CD4-positive, alpha-beta T cell (primary cell): ENCODE results near the gene RBP7. TPM values are rescaled to one million over a fixed set of nuclear protein-coding genes. Genes with fewer than 3 reads are reported as not detected.
"Not testable (repeated sequence)": the region's sequence is repeated elsewhere in the genome, so short reads cannot be mapped to it uniquely, and the experiment has no call there.

Experiments used
- ATAC-seq: fragments of 200-7000 bp; cut with Tn5 transposase; one replicate; pipeline ENCODE4 v1.10.0; 2022; ENCODE audit warnings: mild to moderate bottlenecking; ENCODE audit not compliant: poor library complexity
- CTCF ChIA-PET: fragments of 350-600 bp; sonication (Branson Sonifier 250); formaldehyde crosslinking; loops from one replicate; lab custom pipeline; 2021; ENCODE audit warnings: antibody characterized with exemption, inconsistent platforms; lab: Charles Lee
- POLR2A ChIA-PET: fragments of 350-600 bp; sonication (Branson Sonifier 250); formaldehyde crosslinking; loops from one replicate; lab custom pipeline; 2021; ENCODE audit warnings: antibody characterized with exemption, inconsistent platforms; lab: Charles Lee
- DNase-seq, 14 experiments: peaks; one replicate each; pipeline ENCODE4 v3.0.0-alpha.2; 2013 to 2020; ENCODE audit warnings: mixed read lengths in 2 of 14
- H3K27ac ChIP-seq, 2 donors: one replicate each; pipeline versions ENCODE4 v1.5.1 to v1.7.0; 2013; ENCODE audit warnings: low read length in 2 of 2, low read depth in 1 of 2, mild to moderate bottlenecking in 1 of 2
- H3K27me3 ChIP-seq, 2 experiments: 1 replicate in 1 of 2; 2 replicates in 1 of 2; pipeline versions ENCODE4 v1.6.1 to v1.7.0; 2013; ENCODE audit warnings: low read length in 2 of 2, control low read depth in 1 of 2, mild to moderate bottlenecking in 1 of 2, moderate library complexity in 1 of 2; ENCODE audit not compliant: insufficient read depth in 2 of 2, control insufficient read depth in 1 of 2
- H3K36me3 ChIP-seq: one replicate; pipeline ENCODE4 v1.6.1; 2013; ENCODE audit warnings: low read length, control low read depth; ENCODE audit not compliant: insufficient read depth
- H3K4me1 ChIP-seq: one replicate; pipeline ENCODE4 v1.6.1; 2013; ENCODE audit warnings: low read length, control low read depth; ENCODE audit not compliant: insufficient read depth
- H3K4me3 ChIP-seq: one replicate; pipeline ENCODE4 v1.5.1; 2013; ENCODE audit warnings: mild to moderate bottlenecking, low read length, moderate library complexity
- H3K9me3 ChIP-seq, 2 experiments: 1 replicate in 1 of 2; 2 replicates in 1 of 2; pipeline versions ENCODE4 v1.6.1 to v1.7.0; 2013; ENCODE audit warnings: low read length in 2 of 2, mild to moderate bottlenecking in 2 of 2, control low read depth in 1 of 2, moderate library complexity in 1 of 2; ENCODE audit not compliant: control insufficient read depth in 1 of 2, insufficient read depth in 1 of 2
- H3K27ac Mint-ChIP-seq: one replicate; pipeline ENCODE4 v1.8.0; 2020; ENCODE audit warnings: mixed read lengths
- H3K27me3 Mint-ChIP-seq: one replicate; pipeline ENCODE4 v1.8.0; 2021; ENCODE audit warnings: mixed read lengths
- H3K36me3 Mint-ChIP-seq: one replicate; pipeline ENCODE4 v1.8.0; 2021; ENCODE audit warnings: low read depth, mixed read lengths
- H3K4me1 Mint-ChIP-seq: one replicate; pipeline ENCODE4 v1.8.0; 2021; ENCODE audit warnings: low read depth, mixed read lengths
- H3K4me3 Mint-ChIP-seq: one replicate; pipeline ENCODE4 v1.8.0; 2020; ENCODE audit warnings: mild to moderate bottlenecking, mixed read lengths
- H3K9me3 Mint-ChIP-seq: one replicate; pipeline ENCODE4 v1.8.0; 2020; ENCODE audit warnings: mixed read lengths
- intact Hi-C, 2 experiments: fragments of 100-400 bp; cut with DNase I in 1 of 2; cut with micrococcal nuclease in 1 of 2; formaldehyde crosslinking; loops; one replicate each; pipeline versions ENCODE4 v1.15.1 to v1.9.0; 2023 to 2025; cut with DNase I, micrococcal nuclease
- total RNA-seq, 174 experiments: library from RNA in 2 of 174; stranded (reverse) in 2 of 174; gene quantifications; one replicate each; pipeline ENCODE4 v1.2.3 and lab custom pipeline; 2021 to 2026
- TF ChIP-seq, protein P1 (sequence below): fragments of 200-600 bp; IDR thresholded peaks from one replicate; pipeline ENCODE4 v1.8.0; 2022; ENCODE audit warnings: antibody characterized with exemption, mild to moderate bottlenecking

RBP7 gene
- total RNA-seq, 2 experiments from 2014 or later, result 0.70 TPM; not detected in 1

DNA sequence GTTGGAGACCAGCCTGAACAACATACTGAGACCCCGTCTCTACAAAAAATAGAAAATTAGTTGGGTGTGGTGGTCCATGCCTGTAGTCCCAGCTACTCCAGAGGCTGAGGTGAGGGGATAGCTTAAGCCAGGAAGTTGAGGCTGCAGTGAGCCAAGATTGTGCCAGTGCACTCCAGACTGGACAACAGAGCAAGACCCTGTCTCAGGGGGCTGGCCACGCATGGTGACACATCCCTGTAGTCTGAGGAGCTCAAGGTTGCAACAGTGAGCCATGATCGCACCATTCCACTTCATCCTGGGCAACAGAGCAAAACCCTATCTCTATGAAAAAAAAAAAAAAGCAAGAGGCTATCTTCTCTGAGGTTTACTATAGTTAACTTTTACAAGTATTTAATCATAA is 23.1 kb downstream of the RBP7 start:
- H3K4me1 ChIP-seq, result no peaks in the 10 kb centered on the region
- H3K9me3 ChIP-seq, result no peaks in the 10 kb centered on the region
- no peak for ATAC-seq
- DNase-seq, result no peak
- Mint-ChIP-seq H3K9me3 (no peaks in the 10 kb centered on the region), H3K27ac (no peak overlapping the region), H3K27me3 (no peaks in the 10 kb centered on the region), H3K4me1 (no peaks in the 10 kb centered on the region), H3K4me3 (no peak overlapping the region), H3K36me3 (no peaks in the 10 kb centered on the region)
- H3K27ac ChIP-seq, result no peak overlapping the region
- intact Hi-C loops, result no loop called here
- H3K36me3 ChIP-seq, result no peaks in the 10 kb centered on the region
- ChIA-PET CTCF (no interaction called here), POLR2A (no interaction called here)
- TF ChIP-seq, protein P1, sequence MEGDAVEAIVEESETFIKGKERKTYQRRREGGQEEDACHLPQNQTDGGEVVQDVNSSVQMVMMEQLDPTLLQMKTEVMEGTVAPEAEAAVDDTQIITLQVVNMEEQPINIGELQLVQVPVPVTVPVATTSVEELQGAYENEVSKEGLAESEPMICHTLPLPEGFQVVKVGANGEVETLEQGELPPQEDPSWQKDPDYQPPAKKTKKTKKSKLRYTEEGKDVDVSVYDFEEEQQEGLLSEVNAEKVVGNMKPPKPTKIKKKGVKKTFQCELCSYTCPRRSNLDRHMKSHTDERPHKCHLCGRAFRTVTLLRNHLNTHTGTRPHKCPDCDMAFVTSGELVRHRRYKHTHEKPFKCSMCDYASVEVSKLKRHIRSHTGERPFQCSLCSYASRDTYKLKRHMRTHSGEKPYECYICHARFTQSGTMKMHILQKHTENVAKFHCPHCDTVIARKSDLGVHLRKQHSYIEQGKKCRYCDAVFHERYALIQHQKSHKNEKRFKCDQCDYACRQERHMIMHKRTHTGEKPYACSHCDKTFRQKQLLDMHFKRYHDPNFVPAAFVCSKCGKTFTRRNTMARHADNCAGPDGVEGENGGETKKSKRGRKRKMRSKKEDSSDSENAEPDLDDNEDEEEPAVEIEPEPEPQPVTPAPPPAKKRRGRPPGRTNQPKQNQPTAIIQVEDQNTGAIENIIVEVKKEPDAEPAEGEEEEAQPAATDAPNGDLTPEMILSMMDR, result no peak
- no peaks in the 10 kb centered on the region for H3K27me3 ChIP-seq
- H3K4me3 ChIP-seq, result no peak overlapping the region

DNA sequence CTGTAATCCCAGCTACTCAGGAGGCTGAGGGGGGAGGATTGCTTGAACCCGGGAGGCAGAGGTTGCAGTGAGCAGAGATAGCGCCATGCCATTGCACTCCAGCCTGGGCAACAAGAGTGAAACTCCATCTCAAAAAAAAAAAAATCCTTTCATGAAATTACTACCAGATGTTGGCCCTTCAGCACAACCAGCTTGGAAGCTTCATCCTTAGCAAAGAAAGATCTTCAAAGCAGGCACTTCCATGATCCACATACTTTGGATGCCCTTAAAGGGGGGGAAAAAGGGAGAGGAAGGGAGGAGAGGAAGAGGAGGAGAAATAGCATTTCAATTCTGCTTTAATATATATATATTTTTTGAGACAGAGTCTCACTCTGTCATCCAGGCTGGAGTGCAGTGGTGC is 23.6 kb downstream of the RBP7 start:
- H3K4me3 Mint-ChIP-seq, H3K4me1 ChIP-seq, H3K9me3 Mint-ChIP-seq, H3K27me3 ChIP-seq, DNase-seq, H3K36me3 Mint-ChIP-seq, H3K4me3 ChIP-seq, H3K27ac ChIP-seq, H3K27ac Mint-ChIP-seq, ATAC-seq, POLR2A ChIA-PET, CTCF ChIA-PET, H3K36me3 ChIP-seq, H3K9me3 ChIP-seq, H3K4me1 Mint-ChIP-seq, H3K27me3 Mint-ChIP-seq, intact Hi-C loops: not testable (repeated sequence)

DNA sequence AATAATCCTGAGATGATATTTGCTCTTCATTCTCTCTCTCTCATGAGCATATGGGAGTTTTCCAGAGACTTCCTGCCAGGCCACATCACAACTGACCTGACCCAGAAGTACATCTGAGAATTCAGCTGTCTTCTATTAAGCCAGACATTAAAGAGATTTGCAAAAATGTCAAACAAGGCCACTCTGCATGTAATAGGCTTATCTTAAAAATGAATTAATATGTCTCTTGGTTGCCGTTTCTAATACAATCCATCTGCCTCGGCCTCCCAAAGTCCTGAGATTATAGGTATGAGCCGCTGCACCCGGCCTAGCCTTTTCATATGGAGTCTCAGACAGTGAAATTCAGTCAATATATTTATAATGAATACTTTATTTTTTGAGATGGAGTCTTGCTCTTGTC is 25.0 kb downstream of the RBP7 start:
- DNase-seq, H3K4me1 Mint-ChIP-seq, H3K27ac ChIP-seq, H3K27me3 Mint-ChIP-seq, intact Hi-C loops, H3K27me3 ChIP-seq, H3K27ac Mint-ChIP-seq, H3K9me3 Mint-ChIP-seq, H3K4me3 ChIP-seq, H3K4me3 Mint-ChIP-seq, POLR2A ChIA-PET, H3K36me3 Mint-ChIP-seq, ATAC-seq, H3K36me3 ChIP-seq, H3K4me1 ChIP-seq, CTCF ChIA-PET, H3K9me3 ChIP-seq: not testable (repeated sequence)

DNA sequence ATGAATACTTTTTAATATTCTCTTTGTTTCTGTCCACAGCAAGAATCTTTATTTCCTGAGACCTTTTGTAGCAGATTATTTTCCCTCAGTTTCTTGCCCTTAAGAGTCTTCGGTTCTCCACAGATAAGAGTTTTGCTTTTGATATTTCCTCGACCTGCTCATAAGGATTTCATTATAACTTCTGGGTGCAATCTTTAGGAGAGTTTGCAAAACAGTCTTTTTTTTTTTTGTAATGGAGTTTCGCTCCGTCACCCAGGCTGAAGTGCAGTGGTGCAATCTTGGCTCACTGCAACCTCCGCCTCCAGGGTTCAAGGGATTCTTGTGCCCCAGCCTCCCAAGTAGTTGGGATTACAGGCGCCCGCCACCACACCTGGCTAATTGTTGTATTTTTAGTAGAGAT is 25.6 kb downstream of the RBP7 start:
- H3K9me3 Mint-ChIP-seq, result no peaks in the 10 kb centered on the region
- ChIA-PET POLR2A (no interaction called here), CTCF (no interaction called here)
- Histone ChIP-seq H3K36me3 (no peaks in the 10 kb centered on the region), H3K27ac (no peak overlapping the region), H3K27me3 (no peaks in the 10 kb centered on the region), H3K9me3 (no peaks in the 10 kb centered on the region), H3K4me1 (no peaks in the 10 kb centered on the region), H3K4me3 (no peak overlapping the region)
- no peaks in the 10 kb centered on the region for H3K27me3 Mint-ChIP-seq
- ATAC-seq (no peak), DNase-seq (no peak)
- H3K27ac Mint-ChIP-seq, result no peak overlapping the region
- H3K36me3 Mint-ChIP-seq, result no peaks in the 10 kb centered on the region
- no peaks in the 10 kb centered on the region for H3K4me1 Mint-ChIP-seq
- TF ChIP-seq, protein P1, result no peak
- H3K4me3 Mint-ChIP-seq, result no peak overlapping the region
- intact Hi-C loops, result no loop called here
